ENCODE data around the gene CCDC85A.

Gene CCDC85A

DNA sequence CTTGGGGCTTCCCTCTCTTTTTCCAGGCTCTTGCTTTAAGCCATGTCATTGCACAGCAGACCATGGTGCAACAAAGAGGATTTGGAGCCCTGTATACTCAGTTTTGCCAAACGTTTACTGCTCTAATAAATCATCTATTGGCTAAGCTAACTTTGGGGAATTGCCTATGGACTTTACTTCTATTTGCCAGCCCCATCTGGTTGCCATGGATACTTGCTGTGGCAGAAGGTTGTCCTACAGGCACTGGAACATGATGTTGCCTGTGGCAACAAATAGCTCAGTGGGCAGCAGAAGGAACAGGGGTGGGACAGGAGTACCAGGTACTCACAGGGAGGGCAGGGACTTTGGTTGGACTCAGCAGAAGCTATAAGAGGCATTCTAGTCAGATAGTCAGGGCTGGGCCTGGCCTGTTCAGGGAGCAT lies 129.7 kb downstream of the CCDC85A start:
- no peak for TF ChIP-seq TAF1 (IDR thresholded peaks at IDR 0.05; ENCODE audit: low read depth)
- no peak for TF ChIP-seq TEAD4 (IDR thresholded peaks at IDR 0.05)
- no peak for TF ChIP-seq FOXM1 (IDR thresholded peaks at IDR 0.05; ENCODE audit: borderline replicate concordance, low read depth)
- TF ChIP-seq YY1 (IDR thresholded peaks at IDR 0.05; ENCODE audit: low read depth) = no peak
- TF ChIP-seq, protein P1, sequence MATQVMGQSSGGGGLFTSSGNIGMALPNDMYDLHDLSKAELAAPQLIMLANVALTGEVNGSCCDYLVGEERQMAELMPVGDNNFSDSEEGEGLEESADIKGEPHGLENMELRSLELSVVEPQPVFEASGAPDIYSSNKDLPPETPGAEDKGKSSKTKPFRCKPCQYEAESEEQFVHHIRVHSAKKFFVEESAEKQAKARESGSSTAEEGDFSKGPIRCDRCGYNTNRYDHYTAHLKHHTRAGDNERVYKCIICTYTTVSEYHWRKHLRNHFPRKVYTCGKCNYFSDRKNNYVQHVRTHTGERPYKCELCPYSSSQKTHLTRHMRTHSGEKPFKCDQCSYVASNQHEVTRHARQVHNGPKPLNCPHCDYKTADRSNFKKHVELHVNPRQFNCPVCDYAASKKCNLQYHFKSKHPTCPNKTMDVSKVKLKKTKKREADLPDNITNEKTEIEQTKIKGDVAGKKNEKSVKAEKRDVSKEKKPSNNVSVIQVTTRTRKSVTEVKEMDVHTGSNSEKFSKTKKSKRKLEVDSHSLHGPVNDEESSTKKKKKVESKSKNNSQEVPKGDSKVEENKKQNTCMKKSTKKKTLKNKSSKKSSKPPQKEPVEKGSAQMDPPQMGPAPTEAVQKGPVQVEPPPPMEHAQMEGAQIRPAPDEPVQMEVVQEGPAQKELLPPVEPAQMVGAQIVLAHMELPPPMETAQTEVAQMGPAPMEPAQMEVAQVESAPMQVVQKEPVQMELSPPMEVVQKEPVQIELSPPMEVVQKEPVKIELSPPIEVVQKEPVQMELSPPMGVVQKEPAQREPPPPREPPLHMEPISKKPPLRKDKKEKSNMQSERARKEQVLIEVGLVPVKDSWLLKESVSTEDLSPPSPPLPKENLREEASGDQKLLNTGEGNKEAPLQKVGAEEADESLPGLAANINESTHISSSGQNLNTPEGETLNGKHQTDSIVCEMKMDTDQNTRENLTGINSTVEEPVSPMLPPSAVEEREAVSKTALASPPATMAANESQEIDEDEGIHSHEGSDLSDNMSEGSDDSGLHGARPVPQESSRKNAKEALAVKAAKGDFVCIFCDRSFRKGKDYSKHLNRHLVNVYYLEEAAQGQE (IDR thresholded peaks at IDR 0.05; ENCODE audit: low read depth) = no peak
- no peak for TF ChIP-seq CEBPB (IDR thresholded peaks at IDR 0.05)
- TF ChIP-seq USF1 (IDR thresholded peaks at IDR 0.05) = no peak
- no peak for TF ChIP-seq MAX (IDR thresholded peaks at IDR 0.05)
- TF ChIP-seq CREB1 (IDR thresholded peaks at IDR 0.05; ENCODE audit: low read depth) = no peak
- no peak for TF ChIP-seq NFIC (IDR thresholded peaks at IDR 0.05)
- TF ChIP-seq ZBTB7A (IDR thresholded peaks at IDR 0.05; ENCODE audit: low read depth) = no peak
- TF ChIP-seq EGR1 (IDR thresholded peaks at IDR 0.05) = no peak
- TF ChIP-seq TCF12 (IDR thresholded peaks at IDR 0.05; ENCODE audit: low read depth) = no peak

- TF ChIP-seq FOXM1 (IDR thresholded peaks at IDR 0.05; ENCODE audit: borderline replicate concordance, low read depth) (no peak), CEBPB (IDR thresholded peaks at IDR 0.05) (no peak), TEAD4 (IDR thresholded peaks at IDR 0.05) (no peak), YY1 (IDR thresholded peaks at IDR 0.05; ENCODE audit: low read depth) (no peak), EP300 (IDR thresholded peaks at IDR 0.05; ENCODE audit: borderline replicate concordance) (no peak), RAD21 (IDR thresholded peaks at IDR 0.05; ENCODE audit: low read depth) (no peak), USF1 (IDR thresholded peaks at IDR 0.05) (no peak), MAX (IDR thresholded peaks at IDR 0.05) (no peak), CREB1 (IDR thresholded peaks at IDR 0.05; ENCODE audit: low read depth) (no peak), EGR1 (IDR thresholded peaks at IDR 0.05) (no peak), TAF1 (IDR thresholded peaks at IDR 0.05; ENCODE audit: low read depth) (no peak)
- TF ChIP-seq, protein P1 (IDR thresholded peaks at IDR 0.05; ENCODE audit: low read depth) = no peak
These were observed 130.6 kb downstream of the CCDC85A start for GRCh38 chr2:56314371-56314770.

GRCh38 chr2:56314796-56315195 lies 131.0 kb downstream of the CCDC85A start:
- no peak for TF ChIP-seq MAX (IDR thresholded peaks at IDR 0.05)
- no peak for TF ChIP-seq ZBTB7A (IDR thresholded peaks at IDR 0.05; ENCODE audit: low read depth)
- TF ChIP-seq EP300 (IDR thresholded peaks at IDR 0.05; ENCODE audit: borderline replicate concordance) = no peak
- no peak for TF ChIP-seq NFIC (IDR thresholded peaks at IDR 0.05)

DNA sequence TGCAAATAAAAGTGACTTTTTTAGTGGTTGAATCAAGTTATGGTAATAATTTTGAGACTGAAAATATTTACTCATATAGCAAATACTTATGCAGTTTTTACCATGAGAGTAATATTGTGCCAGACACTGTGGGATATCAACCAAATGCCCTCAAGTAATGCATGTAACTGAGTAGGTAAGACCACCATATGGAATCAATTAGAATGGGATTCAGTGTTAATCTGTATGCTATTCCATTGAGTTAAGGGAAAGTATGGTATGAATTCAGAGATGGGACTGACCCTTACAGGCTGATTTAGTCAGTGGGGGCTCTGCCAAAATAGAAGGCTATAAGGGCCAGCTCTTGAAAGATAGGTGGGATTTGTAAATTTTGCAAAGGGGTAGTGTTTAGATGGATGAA lies 131.6 kb downstream of the CCDC85A start:
- no peak for TF ChIP-seq EP300 (IDR thresholded peaks at IDR 0.05; ENCODE audit: borderline replicate concordance)
- TF ChIP-seq FOXM1 (IDR thresholded peaks at IDR 0.05; ENCODE audit: borderline replicate concordance, low read depth) = no peak

- TF ChIP-seq YY1 (IDR thresholded peaks at IDR 0.05; ENCODE audit: low read depth) (no peak), TCF12 (IDR thresholded peaks at IDR 0.05; ENCODE audit: low read depth) (no peak), CEBPB (IDR thresholded peaks at IDR 0.05) (no peak), EGR1 (IDR thresholded peaks at IDR 0.05) (no peak), MAX (IDR thresholded peaks at IDR 0.05) (no peak), RAD21 (IDR thresholded peaks at IDR 0.05; ENCODE audit: low read depth) (no peak), TEAD4 (IDR thresholded peaks at IDR 0.05) (no peak), ZBTB7A (IDR thresholded peaks at IDR 0.05; ENCODE audit: low read depth) (no peak), USF1 (IDR thresholded peaks at IDR 0.05) (no peak), TAF1 (IDR thresholded peaks at IDR 0.05; ENCODE audit: low read depth) (no peak), EP300 (IDR thresholded peaks at IDR 0.05; ENCODE audit: borderline replicate concordance) (no peak)
- TF ChIP-seq, protein P1 (IDR thresholded peaks at IDR 0.05; ENCODE audit: low read depth) = no peak
These were observed 132.2 kb downstream of the CCDC85A start for GRCh38 chr2:56316011-56316410.

All from Ishikawa (cell line).